Lung (tissue), 12 donors: Measurements from ENCODE around the gene INO80E. TPM values are rescaled to one million over a fixed set of nuclear protein-coding genes. Genes with fewer than 3 reads are reported as not detected.

Experiments
- ATAC-seq: fragments of 200-7000 bp; cut with Tn5 transposase; one replicate; pipeline ENCODE4 v1.9.1; 2020; ENCODE audit warnings: moderate number of reproducible peaks; ENCODE audit not compliant: insufficient read depth, low FRiP score
- DNase-seq, 3 donors: peaks; one replicate each; pipeline ENCODE4 v3.0.0-alpha.2; 2013 to 2017
- H3K27ac ChIP-seq, 2 donors: one replicate each; pipeline ENCODE4 v1.5.1; 2013; ENCODE audit warnings: mild to moderate bottlenecking in 2 of 2, moderate library complexity in 2 of 2, control low read depth in 1 of 2, inconsistent platforms in 1 of 2, low read depth in 1 of 2, low read length in 1 of 2
- H3K27me3 ChIP-seq, 3 donors: one replicate each; pipeline ENCODE4 v1.5.1; 2013; ENCODE audit warnings: low read length in 2 of 3; ENCODE audit not compliant: control insufficient read depth in 3 of 3, insufficient read depth in 3 of 3
- H3K36me3 ChIP-seq, 4 donors: one replicate each; pipeline ENCODE4 v1.5.1; 2013; ENCODE audit warnings: low read length in 4 of 4, mild to moderate bottlenecking in 1 of 4, moderate library complexity in 1 of 4; ENCODE audit not compliant: control insufficient read depth in 4 of 4, insufficient read depth in 4 of 4
- H3K4me1 ChIP-seq, 5 donors: one replicate each; pipeline ENCODE4 v1.5.1; 2013; ENCODE audit warnings: low read length in 5 of 5, mild to moderate bottlenecking in 2 of 5, moderate library complexity in 1 of 5; ENCODE audit not compliant: control insufficient read depth in 5 of 5, insufficient read depth in 5 of 5
- H3K4me3 ChIP-seq: one replicate; pipeline ENCODE4 v1.5.1; 2013; ENCODE audit warnings: mild to moderate bottlenecking, control low read depth, moderate library complexity
- H3K9ac ChIP-seq, 2 donors: one replicate each; pipeline ENCODE4 v1.5.1; 2013; ENCODE audit warnings: low read length in 2 of 2, control low read depth in 1 of 2; ENCODE audit not compliant: insufficient read depth in 1 of 2
- H3K9me3 ChIP-seq, 4 donors: one replicate each; pipeline ENCODE4 v1.5.1; 2013; ENCODE audit warnings: low read length in 3 of 4, mild to moderate bottlenecking in 1 of 4, moderate library complexity in 1 of 4; ENCODE audit not compliant: control insufficient read depth in 4 of 4, insufficient read depth in 3 of 4
- WGBS, 2 donors: extraction: QIAGEN DNeasy Blood & Tissue Kit; methylation state at CpG; one replicate each; pipeline ENCODE4 v1.1.7; 2013; 5-methylcytosine and 5-hydroxymethylcytosine counted together
- polyA plus RNA-seq, 2 donors: library from polyadenylated mRNA; stranded (reverse); fragments of 200-250 nt; gene quantifications; one replicate each; pipeline ENCODE4 v1.2.1, GENCODE V29; 2013
- total RNA-seq, 2 donors: library from RNA; depleted of rRNA in 1 of 2; stranded (reverse); fragments of >200 nt in 1 of 2; gene quantifications; one replicate each; pipeline ENCODE4 v1.2.1, GENCODE V29; 2014 to 2021
- TF ChIP-seq, protein P1 (sequence below): IDR thresholded peaks from 2 replicates; pipeline ENCODE4 v1.5.1; 2012; ENCODE audit warnings: mild to moderate bottlenecking; ENCODE audit errors: control extremely low read depth, extremely low read depth
- donor health status: control.
- donor health status: control.
- donor health status: Bipolar disorder and iron deficiency.
- donor health status: healthy.
- donor health status: DM: yes; HTN: yes; CAD: no.

The INO80E gene
- total and polyA plus RNA-seq, 4 donors = 37.5 to 105 (median 60.2) TPM

DNA sequence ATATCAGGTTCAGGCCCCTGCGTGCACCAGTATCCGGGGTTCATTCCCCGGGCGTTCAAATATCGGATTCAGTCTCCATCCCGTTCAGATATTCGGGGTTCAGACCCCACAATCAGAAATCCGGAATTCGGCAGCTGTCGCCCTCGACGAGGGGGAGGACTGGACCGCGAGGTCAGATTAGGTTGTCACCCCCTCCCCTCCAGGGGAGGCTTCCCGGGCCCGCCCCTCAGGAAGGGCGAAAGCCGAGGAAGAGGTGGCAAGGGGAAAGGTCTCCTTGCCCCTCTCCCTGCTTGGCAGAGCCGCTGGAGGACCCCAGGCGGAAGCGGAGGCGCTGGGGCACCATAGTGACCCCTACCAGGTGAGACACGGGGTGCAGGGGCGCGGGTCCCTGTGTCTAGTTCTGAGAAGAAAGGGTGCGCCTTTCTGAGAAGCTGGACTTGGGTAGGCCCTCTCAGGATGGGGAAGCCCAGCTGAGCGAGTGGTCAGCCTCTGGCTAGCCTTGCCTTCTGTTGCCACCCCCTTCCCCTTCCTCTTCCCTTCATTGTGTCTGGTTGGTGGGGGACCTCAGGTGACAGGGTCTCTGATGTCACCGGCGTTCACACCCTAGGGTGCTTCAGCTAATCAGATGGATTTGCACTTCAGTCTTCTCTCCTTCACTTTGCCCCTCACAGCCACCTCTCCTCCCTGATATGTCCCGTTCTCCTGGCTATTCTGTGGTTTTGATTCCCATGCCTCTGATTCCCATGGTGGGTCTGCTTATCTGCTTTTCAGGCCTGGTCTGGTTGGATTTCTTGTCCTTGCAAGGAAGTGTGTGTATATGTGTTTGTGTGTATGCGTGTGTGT is 21.5 kb upstream of the INO80E start:
- Histone ChIP-seq H3K9ac (peak overlapping the region; percentile 60 to 90), H3K36me3 (peaks cover 3 to 31% (median 26%) of the 10 kb centered on the region in 4 donors), H3K4me1 (peaks cover 14 to 31% (median 21%) of the 10 kb centered on the region in 5 donors), H3K4me3 (peak overlapping the region; percentile 91), H3K27ac (peak overlapping the region; percentile 87 to 95), H3K9me3 (peaks cover 0 to 3% (median 0%) of the 10 kb centered on the region in 4 donors), H3K27me3 (no peaks in the 10 kb centered on the region)
- DNase-seq (peak; percentile 38 to 60 (median 45)), ATAC-seq (no peak)
- TF ChIP-seq, protein P1, sequence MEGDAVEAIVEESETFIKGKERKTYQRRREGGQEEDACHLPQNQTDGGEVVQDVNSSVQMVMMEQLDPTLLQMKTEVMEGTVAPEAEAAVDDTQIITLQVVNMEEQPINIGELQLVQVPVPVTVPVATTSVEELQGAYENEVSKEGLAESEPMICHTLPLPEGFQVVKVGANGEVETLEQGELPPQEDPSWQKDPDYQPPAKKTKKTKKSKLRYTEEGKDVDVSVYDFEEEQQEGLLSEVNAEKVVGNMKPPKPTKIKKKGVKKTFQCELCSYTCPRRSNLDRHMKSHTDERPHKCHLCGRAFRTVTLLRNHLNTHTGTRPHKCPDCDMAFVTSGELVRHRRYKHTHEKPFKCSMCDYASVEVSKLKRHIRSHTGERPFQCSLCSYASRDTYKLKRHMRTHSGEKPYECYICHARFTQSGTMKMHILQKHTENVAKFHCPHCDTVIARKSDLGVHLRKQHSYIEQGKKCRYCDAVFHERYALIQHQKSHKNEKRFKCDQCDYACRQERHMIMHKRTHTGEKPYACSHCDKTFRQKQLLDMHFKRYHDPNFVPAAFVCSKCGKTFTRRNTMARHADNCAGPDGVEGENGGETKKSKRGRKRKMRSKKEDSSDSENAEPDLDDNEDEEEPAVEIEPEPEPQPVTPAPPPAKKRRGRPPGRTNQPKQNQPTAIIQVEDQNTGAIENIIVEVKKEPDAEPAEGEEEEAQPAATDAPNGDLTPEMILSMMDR = no peak
- 1 to 4% methylated on average over 31 of the region's 31 CpGs for WGBS, 2 donors

DNA sequence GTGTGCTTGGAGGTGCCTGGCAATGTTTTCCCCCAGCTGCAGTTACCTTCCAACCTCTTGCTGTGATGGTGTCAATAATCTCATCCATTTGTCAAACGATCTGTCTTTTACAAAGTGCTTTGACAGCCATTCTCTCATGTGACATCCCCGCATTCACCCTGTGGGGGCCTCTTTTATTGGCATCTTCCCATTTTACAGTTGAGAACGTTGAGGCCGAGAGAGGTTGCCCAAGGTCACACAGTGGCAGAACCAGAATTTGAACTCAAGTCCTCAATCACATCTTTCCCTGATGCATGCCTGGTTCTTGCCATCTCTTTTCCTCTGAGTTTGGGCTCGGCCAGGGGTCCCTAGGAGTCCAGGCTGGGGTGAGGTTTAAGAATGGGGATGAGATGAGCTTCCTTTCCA is 20.9 kb upstream of the INO80E start:
- Histone ChIP-seq H3K4me3 (peak overlapping the region; percentile 91), H3K9me3 (peaks cover 0 to 3% (median 0%) of the 10 kb centered on the region in 4 donors), H3K4me1 (peaks cover 14 to 31% (median 21%) of the 10 kb centered on the region in 5 donors), H3K27ac (peak overlapping the region; percentile 87 to 95), H3K36me3 (peaks cover 3 to 37% (median 30%) of the 10 kb centered on the region in 4 donors), H3K27me3 (no peaks in the 10 kb centered on the region), H3K9ac (peak overlapping the region; percentile 60 to 90)
- DNase-seq (no peak), ATAC-seq (no peak)
- TF ChIP-seq, protein P1 = no peak
- WGBS, 2 donors = 45 to 59% methylated on average over 5 of the region's 5 CpGs

DNA sequence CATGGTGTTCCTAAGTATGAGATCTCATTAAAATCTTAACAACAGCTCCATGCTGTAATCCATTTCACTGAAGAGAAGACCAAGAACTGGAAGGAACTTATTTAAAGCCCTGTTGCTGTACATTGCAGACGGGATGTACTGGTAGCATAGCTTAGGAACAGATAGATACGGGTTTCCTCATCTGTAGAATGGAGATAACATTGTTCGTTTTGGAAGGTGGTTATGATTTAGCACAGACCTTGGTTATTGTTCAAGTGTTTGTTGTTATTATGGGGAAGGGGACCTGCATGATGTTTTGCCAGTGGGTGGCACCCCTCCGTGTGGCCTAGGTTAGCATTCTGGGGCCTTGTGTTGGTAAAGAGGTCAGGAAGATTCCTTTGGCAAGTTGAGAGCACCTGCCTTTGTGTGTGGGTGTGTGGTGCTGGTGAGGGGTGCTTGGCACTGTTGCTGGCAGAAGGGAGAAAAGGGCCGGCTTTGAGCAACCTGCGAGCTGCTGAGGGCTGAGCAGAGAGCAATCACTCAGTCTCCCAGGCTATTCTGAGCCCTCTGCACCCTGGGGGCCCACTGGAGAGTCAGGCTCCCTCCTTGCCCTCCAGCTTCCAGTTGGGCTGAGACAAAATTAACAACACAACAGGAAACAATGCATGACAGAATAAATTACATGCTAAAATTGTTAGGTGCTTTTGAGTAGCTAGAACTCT is 20.1 kb upstream of the INO80E start:
- Histone ChIP-seq H3K36me3 (peaks cover 7 to 43% (median 34%) of the 10 kb centered on the region in 4 donors), H3K9ac (peak overlapping the region; percentile 48 to 60), H3K4me3 (peak overlapping the region; percentile 11), H3K4me1 (peaks cover 14 to 31% (median 21%) of the 10 kb centered on the region in 5 donors), H3K27ac (peak overlapping the region; percentile 87 to 95), H3K27me3 (no peaks in the 10 kb centered on the region), H3K9me3 (peaks cover 0 to 3% (median 0%) of the 10 kb centered on the region in 4 donors)
- DNase-seq = no peak
- TF ChIP-seq, protein P1 = no peak
- ATAC-seq = no peak
- 16 to 29% methylated on average over 6 of the region's 6 CpGs for whole genome bisulfite sequencing, 2 donors
